ENCODE results near the gene SORBS2.
"Not testable (repeated sequence)": the region's sequence is repeated elsewhere in the genome, so short reads cannot be mapped to it uniquely, and the experiment has no call there.

The SORBS2 gene

GRCh38 chr4:185735866-185736400 is 76.1 kb downstream of the SORBS2 start:
- no peak for DNase-seq

- no peak for DNase-seq
These were observed 77.1 kb downstream of the SORBS2 start for GRCh38 chr4:185734930-185735329.

- DNase-seq, result no peak
These were observed 77.8 kb downstream of the SORBS2 start for GRCh38 chr4:185734214-185734613.

GRCh38 chr4:185730849-185731608 is 81.0 kb downstream of the SORBS2 start:
- DNase-seq, result no peak

- DNase-seq, result peak; percentile 22
These were observed 81.6 kb downstream of the SORBS2 start for GRCh38 chr4:185730387-185730786.

GRCh38 chr4:185729391-185729804 is 82.6 kb downstream of the SORBS2 start:
- no peak for DNase-seq

- no peak for DNase-seq
These were observed 83.1 kb downstream of the SORBS2 start for GRCh38 chr4:185728893-185729292.

GRCh38 chr4:185726931-185727330 is 85.1 kb downstream of the SORBS2 start:
- DNase-seq, result peak; percentile 24

GRCh38 chr4:185723631-185724260 is 88.2 kb downstream of the SORBS2 start:
- no peak for DNase-seq

GRCh38 chr4:185722029-185722316 is 90.0 kb downstream of the SORBS2 start:
- DNase-seq, result no peak

- DNase-seq, result no peak
These were observed 90.6 kb downstream of the SORBS2 start for GRCh38 chr4:185721190-185722028.

GRCh38 chr4:185719500-185719858 is 92.5 kb downstream of the SORBS2 start:
- no peak for DNase-seq

GRCh38 chr4:185718578-185719499 is 93.2 kb downstream of the SORBS2 start:
- DNase-seq, result no peak

GRCh38 chr4:185717377-185717741 is 94.6 kb downstream of the SORBS2 start:
- no peak for DNase-seq

- DNase-seq, result no peak
These were observed 95.2 kb downstream of the SORBS2 start for GRCh38 chr4:185716577-185717376.

GRCh38 chr4:185716141-185716551 is 95.8 kb downstream of the SORBS2 start:
- DNase-seq, result no peak

GRCh38 chr4:185714524-185714923 is 97.5 kb downstream of the SORBS2 start:
- DNase-seq, result not testable (repeated sequence)

- no peak for DNase-seq
These were observed 98.3 kb downstream of the SORBS2 start for GRCh38 chr4:185713731-185714130.

- DNase-seq, result no peak
These were observed 98.7 kb downstream of the SORBS2 start for GRCh38 chr4:185713272-185713671.

- no peak for DNase-seq
These were observed 99.5 kb downstream of the SORBS2 start for GRCh38 chr4:185712350-185713024.

GRCh38 chr4:185711726-185712125 is 100.3 kb downstream of the SORBS2 start:
- DNase-seq, result no peak
